T47D (cell line): Measurements from ENCODE around the gene NME4.
"Not testable (repeated sequence)": the region's sequence is repeated elsewhere in the genome, so short reads cannot be mapped to it uniquely, and the experiment has no call there.

Experiments used
- DNase-seq, 2 experiments: peaks; one replicate each; pipeline versions ENCODE4 v3.0.0 to v3.0.0-alpha.2; 2011 to 2012; ENCODE audit warnings: low read depth in 1 of 2, low spot score in 1 of 2
- JUND ChIP-seq: IDR thresholded peaks from 2 replicates; pipeline ENCODE4 v1.6.1; 2012; ENCODE audit warnings: low read depth
- in situ Hi-C: cut with HindIII; loops from 2 replicates; pipeline ENCODE4 v1.10.0; 2016; ENCODE audit warnings: low sequenced_read_pairs, low pct_unique_long_range_greater_than_20kb

NME4 gene

DNA sequence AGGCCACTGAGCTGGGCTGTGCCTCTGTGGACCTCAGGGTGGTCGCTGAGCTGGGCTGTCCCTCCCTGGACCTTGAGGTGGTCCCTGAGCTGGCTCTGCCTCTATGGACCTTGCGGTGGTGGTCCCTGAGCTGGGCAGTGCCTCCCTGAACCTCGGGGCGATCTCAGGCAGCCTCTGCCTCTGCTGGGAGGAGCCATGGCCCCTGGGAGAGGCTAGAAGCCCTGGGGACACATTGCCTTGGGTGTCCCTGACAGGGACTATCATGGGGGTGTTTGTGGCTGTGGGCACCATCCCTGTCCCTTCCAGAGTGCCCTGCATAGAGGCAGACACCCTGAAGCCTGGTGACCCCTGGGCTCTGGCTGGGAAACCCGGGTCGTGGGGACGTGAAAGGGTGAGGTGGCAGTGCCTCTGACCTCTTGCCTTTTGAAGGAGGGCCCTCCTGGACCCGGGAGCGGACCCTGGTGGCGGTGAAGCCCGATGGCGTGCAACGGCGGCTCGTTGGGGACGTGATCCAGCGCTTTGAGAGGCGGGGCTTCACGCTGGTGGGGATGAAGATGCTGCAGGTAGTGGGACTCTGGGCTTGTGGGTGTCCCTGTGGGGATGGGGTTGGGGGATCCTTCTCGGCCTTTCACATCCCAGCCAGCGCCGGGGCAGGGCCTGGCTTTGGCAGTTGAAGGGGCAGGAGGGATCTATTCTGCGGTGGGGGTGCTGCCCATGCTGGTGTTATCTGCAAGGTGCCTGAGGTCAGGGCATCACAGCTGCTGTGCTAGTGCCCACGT lies 1.8 kb downstream of the NME4 start:
- TF ChIP-seq JUND: no peak
- no peak for DNase-seq
- in situ Hi-C loops: no loop called here

DNA sequence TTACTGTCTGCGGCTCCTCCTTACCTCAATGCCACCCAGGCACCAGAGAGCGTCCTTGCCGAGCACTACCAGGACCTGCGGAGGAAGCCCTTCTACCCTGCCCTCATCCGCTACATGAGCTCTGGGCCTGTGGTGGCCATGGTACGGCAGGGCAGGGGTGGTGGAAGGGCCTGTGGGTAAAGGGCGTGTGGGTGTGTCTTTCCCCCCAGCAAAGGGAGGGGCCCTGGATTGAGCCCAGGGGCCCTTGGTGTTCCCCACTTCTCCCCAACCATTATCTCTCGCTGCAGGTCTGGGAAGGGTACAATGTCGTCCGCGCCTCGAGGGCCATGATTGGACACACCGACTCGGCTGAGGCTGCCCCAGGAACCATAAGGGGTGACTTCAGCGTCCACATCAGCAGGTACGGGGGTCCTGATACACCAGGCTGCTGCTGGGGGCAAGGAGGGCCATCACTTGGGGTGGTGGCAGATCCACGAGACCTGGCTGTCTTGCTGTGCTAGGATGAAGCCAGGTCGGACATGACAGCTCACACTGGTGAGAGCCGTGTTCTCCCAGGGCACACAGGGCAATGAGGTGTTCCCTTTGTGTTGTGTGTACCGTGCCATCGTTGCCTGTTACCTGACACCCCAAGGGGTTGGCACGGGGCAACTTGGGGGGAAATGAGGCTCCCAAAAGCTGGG lies 2.5 kb downstream of the NME4 start:
- in situ Hi-C loops: no loop called here
- TF ChIP-seq JUND: no peak
- DNase-seq: no peak

DNA sequence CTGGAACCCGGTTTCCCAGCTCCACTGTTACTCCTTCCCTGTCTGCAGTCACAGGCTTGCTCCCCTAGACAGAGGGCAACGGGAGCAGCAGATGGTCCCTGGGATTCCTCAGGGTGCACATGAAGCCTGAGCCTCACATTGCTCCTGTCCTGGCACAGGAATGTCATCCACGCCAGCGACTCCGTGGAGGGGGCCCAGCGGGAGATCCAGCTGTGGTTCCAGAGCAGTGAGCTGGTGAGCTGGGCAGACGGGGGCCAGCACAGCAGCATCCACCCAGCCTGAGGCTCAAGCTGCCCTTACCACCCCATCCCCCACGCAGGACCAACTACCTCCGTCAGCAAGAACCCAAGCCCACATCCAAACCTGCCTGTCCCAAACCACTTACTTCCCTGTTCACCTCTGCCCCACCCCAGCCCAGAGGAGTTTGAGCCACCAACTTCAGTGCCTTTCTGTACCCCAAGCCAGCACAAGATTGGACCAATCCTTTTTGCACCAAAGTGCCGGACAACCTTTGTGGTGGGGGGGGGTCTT lies 3.1 kb downstream of the NME4 start:
- in situ Hi-C loops: no loop called here
- no peak for DNase-seq
- no peak for TF ChIP-seq JUND

DNA sequence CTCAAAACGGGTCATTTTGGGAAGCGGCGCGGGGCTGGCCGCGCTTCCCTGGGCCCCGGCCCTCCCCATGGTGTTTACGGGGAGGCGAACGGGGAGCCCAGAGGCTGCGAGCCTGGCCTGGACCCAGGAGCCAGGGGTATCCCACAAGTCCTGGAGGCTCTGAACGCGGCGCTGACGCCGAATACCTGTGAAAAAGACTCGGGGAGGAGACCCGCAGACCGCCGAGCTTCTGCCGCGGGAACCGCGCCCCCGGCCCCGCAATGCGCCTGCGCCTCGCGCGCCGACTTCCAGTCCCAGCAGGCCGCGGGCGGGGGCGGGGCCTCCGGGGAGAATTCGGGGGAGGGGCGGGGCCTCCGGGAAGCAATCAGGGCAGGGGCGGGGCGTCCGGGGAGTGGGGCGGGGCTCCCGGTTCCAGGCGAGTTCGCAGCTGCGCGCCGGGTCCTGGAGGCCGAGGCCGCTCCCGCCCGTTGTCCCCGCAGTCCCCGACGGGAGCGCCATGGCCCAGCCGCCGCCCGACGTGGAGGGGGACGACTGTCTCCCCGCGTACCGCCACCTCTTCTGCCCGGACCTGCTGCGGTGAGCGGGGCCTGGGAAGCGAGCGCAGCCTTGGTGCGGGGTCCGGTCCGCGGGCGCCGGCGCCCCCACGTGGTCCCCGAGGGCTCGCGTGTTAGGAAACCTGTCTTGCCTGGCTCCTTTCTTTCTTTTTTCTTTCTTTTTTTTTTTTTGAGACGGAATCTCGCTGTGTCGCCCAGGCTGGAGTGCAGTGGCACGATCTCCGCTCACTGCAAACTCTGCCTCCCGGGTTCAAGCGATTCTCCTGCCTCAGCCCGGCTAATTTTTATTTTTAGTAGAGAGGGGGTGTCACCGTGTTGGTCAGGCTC lies 4.7 kb downstream of the NME4 start, which contains the start of gene DECR2:
TSS of gene DECR2 (plus strand) at position 418 of the 881 bp plus-strand sequence. CDS start at position 497, 79 bp downstream.
- TF ChIP-seq JUND: no peak
- in situ Hi-C loops: no loop called here
- peak; percentile 92 to 93 for DNase-seq

DNA sequence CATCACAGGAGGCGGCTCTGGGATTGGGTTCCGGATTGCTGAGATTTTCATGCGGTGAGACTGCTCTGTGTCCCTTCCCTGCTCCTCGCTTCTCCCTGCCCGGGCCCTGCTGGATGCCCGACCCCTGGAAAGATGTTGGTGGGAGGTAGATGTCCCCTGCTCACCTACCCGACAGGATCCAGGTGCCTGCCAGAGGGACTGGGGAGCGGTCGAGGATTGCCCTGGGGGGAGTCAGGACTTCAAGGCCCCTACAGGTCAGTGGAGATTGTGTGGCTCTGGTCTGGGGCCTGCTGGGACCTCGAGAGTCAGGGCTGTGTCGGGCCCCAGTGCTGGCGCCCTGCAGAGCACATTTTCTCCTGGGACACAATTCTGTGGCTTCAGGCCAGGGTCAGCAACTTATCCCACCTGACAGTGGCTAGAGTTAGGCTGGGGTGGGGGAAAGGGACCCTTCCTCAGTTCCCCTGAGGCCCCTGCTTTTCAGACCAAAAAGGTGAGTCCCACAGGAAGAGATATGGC lies 8.0 kb downstream of the NME4 start:
- in situ Hi-C loops: no loop called here
- DNase-seq: no peak
- no peak for TF ChIP-seq JUND

DNA sequence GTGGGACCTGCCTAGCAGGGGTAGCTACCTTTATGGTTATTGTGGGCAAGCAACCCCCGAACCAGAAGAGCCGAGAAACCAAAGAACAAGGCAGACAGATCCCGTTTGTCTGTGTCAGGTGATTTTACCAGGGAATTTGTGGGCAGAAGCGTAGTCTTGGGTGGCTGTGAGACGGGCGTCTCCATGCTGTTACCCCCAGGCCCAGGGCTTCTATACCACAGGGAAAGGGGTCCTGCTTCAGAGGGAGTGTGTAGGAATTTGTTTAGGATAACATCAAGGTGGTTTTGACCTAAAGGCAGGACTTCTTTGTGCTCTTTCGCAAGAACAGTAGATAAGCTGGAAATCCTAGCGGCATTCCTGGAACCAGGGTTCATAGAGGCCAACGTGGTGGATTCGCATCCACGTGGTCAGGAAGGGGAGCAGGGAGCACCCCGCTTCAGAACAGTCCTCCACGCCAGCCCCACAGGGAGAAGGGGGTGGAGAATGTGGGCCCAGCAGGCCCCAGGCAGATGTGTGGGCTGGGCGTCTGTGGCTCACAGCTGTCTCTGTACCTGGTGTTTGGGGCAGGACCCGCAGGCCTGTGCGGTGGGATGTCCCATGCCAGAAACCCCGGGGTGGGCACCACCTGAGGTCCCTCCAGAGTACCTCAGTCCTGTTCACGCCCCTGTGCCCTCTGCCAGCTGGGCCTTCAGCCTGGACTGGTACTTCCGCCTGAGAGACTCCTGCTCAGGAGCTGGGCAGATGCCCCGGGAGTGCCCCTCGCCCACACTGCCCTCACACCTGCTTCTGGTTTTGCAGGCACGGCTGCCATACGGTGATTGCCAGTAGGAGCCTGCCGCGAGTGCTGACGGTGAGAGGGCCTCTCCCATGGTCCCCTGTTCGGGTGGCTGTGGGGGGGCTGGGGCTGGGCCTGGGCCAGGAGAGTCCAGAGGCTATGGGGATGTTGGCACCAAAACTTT lies 8.8 kb downstream of the NME4 start:
- DNase-seq: no peak
- in situ Hi-C loops: no loop called here
- no peak for TF ChIP-seq JUND

DNA sequence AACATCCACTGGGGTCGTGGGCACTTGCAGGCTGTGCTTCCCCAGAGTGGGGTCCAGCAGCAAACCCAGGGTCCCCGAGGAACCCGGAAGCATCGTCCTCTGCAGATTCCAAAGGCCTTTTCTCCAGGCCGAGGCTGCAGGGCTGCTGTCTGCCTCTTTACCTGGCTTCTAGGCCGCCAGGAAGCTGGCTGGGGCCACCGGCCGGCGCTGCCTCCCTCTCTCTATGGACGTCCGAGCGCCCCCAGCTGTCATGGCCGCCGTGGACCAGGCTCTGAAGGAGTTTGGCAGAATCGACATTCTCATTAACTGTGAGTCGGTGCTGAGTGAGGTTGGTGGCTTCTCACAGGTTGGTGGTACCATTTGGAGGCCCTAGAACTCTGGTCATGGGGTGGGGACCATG lies 10.3 kb downstream of the NME4 start:
- in situ Hi-C loops: no loop called here
- TF ChIP-seq JUND: no peak
- no peak for DNase-seq

DNA sequence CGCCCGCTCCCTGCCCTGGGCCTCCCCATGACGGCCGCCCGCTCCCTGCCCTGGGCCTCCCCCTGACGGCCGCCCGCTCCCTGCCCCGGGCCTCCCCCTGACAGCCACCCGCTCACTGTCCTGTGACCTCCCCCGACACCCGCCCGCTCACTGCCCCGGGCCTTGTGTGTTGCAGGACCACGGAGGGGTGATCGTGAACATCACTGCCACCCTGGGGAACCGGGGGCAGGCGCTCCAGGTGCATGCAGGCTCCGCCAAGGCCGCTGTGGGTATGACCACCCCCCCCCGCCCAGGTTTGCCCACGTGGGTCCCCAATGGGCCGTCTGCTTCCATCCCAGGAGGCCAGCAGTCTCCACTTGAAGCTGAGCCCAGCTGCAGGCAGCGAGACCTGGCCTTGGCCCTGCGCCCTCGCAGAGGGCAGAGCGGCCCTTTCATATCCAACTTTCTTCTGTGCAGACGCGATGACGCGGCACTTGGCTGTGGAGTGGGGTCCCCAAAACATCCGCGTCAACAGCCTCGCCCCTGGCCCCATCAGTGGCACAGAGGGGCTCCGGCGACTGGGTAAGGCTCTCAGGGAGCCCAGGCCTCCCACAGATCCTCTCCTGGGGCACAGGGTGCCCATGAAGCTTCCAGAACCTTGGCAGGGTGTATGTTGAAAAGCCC lies 13.6 kb downstream of the NME4 start:
- TF ChIP-seq JUND: no peak
- DNase-seq: no peak
- in situ Hi-C loops: no loop called here

DNA sequence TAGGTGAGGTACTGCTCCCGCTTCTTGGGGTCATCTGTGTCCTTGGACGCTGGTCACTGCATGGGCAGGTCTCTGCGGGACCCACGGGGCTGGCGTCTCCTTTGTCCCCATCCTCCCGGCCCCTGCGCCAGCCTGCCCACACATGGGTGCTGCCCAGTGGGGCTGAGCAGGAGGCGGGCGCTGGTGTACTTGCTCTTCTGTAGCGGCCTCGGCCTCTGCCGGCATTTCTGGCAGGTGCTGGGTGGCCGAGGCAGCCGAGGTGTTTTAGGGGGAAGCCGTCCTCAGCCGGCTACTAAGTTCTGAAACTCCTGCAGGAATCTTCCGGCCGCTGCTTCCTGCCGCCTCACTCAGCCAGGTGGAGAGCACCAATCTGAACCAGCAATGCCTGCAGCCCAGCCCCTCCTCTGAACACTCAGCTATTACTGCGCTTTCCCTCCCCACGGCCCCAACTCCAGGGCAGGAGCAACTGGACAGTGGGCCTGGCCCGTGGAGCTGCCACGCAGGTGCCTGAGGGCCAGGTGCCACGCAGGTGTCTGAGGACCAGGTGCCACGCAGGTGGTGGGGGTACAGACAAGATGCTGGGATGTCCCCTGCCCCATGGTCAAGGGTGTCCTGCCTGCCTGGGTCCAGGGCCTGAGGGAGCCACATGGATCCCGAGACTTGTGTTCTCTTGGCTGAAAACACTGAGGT lies 14.7 kb downstream of the NME4 start:
- no peak for DNase-seq
- TF ChIP-seq JUND: no peak
- in situ Hi-C loops: no loop called here

DNA sequence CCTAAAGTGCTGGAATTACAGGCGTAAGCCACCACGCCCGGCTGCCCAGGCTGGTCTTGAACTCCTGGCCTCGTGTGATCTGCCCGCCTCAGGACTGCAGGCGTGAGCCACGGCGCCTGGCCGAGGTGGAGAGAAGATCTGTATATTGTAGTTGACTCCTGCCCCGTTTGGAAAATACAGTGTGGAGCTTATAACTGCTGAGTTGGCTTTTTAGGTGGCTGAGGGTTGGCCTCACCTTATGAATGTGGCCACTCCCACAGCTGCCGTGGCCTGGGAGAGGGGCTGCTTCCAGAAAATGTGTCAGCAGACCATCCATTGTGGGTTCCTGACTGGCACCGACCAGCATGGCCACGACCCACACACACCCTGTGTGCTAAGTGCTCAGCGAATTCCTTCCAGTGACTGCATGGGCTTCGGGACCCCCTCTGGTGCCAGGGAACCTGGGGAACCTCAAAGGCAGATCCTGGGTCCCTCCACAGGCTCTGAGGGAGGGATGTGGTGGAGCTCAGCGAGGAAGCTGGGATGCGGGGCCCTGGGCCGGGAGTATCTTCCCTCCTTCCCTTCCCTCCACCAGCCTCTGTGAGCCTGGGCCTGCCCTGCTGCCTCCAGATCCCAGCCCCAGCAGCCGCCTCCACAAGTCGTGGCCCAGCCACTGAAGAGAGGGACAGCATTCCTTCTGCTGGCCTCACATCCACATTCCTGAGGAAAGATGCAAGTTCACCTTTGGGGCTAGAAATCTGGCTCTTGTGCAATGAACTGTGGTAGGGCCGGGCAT lies 17.6 kb downstream of the NME4 start:
- in situ Hi-C loops: no loop called here
- TF ChIP-seq JUND: no peak
- peak in 1 of 2 experiments; percentile 72 for DNase-seq

DNA sequence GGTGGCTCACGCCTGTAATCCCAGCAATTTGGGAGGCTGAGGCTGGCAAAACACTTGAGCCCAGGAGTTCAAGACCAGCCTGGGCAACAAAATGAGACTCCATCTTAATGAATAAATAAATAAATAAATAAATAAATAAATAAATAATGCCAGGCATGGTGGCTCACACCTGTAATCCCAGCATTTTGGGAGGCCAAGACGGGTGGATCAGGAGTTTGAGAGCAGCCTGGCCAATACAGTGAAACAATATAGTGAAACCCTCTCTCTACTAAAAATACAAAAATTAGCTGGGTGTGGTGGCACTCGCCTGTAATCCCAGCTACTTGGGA lies 18.1 kb downstream of the NME4 start:
- in situ Hi-C loops, DNase-seq: not testable (repeated sequence)

DNA sequence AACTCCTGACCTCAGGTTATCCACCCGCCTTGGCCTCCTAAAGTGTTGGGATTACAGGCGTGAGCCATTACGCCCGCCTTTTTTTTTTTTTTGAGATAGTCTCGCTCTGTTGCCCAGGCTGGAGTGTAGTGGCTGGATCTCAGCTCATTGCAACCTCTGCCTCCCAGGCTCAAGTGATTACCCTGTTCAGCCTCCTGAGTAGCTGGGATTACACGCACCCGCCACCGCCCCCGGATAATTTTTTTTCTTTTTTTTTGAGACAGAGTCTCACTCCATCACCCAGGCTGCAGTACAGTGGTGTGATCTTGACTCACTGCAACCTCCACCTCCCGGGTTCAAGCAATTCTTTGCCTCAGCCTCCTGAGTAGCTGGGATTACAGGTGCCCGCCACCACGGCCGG lies 25.2 kb downstream of the NME4 start:
- DNase-seq, in situ Hi-C loops: not testable (repeated sequence)
